Naive thymus-derived CD4-positive, alpha-beta T cell (primary cell): ENCODE results near the gene ZNF615. TPM values are rescaled to one million over a fixed set of nuclear protein-coding genes. Genes with fewer than 3 reads are reported as not detected.

Source experiments
- polyA plus RNA-seq, 2 donors: library from polyadenylated mRNA; unstranded; fragments of 300-500 nt; fragmentation: Illumina TruSeq; gene quantifications; one replicate each; pipeline ENCODE4 v1.2.3, GENCODE V29; 2021
- total RNA-seq, 6 experiments: library from RNA in 5 of 6; stranded (reverse) in 5 of 6; gene quantifications; 1 replicate in 5 of 6; 2 replicates in 1 of 6; pipeline ENCODE4 v1.2.3 and lab custom pipeline; 2021 to 2026

Gene ZNF615
- total and polyA plus RNA-seq, 7 experiments from 2014 or later: 8.7 to 20.9 (median 11.5) TPM

Other genes starting within 250 kb of the ZNF615 start
- gene FPR2, start 247.0 kb downstream of the ZNF615 start, total RNA-seq: 1 to 10 TPM in 1 of 5 experiments, under 1 TPM in 1, not detected in 3; 0.16 to 7.9 TPM
- not detected for gene FPR2, start 247.0 kb downstream of the ZNF615 start, polyA plus RNA-seq
- gene FPR3, start 213.1 kb downstream of the ZNF615 start, total RNA-seq: 1 to 10 TPM in 2 of 5 experiments, under 1 TPM in 2, not detected in 1; 0.13 to 5.1 (median 3.0) TPM
- not detected for gene FPR3, start 213.1 kb downstream of the ZNF615 start, polyA plus RNA-seq
- gene ZNF577, start 120.3 kb downstream of the ZNF615 start, total RNA-seq: 10 to 100 TPM in 3 of 5 experiments, 1 to 10 TPM in 2; 7.7 to 28.5 (median 13.3) TPM
- gene ZNF577, start 120.3 kb downstream of the ZNF615 start, polyA plus RNA-seq: 1 to 10 TPM; 3.7 to 6.5 TPM
- 10 to 100 TPM; 11.1 to 33.4 (median 14.5) TPM for gene ZNF649, start 103.2 kb downstream of the ZNF615 start, total RNA-seq
- 10 to 100 TPM in 1 of 2 donors, 1 to 10 TPM in 1; 9.3 to 14.3 TPM for gene ZNF649, start 103.2 kb downstream of the ZNF615 start, polyA plus RNA-seq
- gene ZNF613, start 80.7 kb downstream of the ZNF615 start, total RNA-seq: 1 to 10 TPM; 1.5 to 9.6 (median 5.2) TPM
- gene ZNF613, start 80.7 kb downstream of the ZNF615 start, polyA plus RNA-seq: 1 to 10 TPM; 3.3 to 8.2 TPM
- gene ZNF350, start 21.4 kb downstream of the ZNF615 start, total RNA-seq: 10 to 100 TPM; 18.1 to 43.7 (median 36.0) TPM
- gene ZNF350, start 21.4 kb downstream of the ZNF615 start, polyA plus RNA-seq: 10 to 100 TPM; 19.9 to 26.8 TPM
- gene ZNF614, start 20.2 kb upstream of the ZNF615 start, total RNA-seq: 10 to 100 TPM in 3 of 5 experiments, 1 to 10 TPM in 2; 5.0 to 14.1 (median 11.1) TPM
- gene ZNF614, start 20.2 kb upstream of the ZNF615 start, polyA plus RNA-seq: 1 to 10 TPM; 5.6 to 7.0 TPM
- 10 to 100 TPM; 13.2 to 25.0 (median 18.1) TPM for gene ZNF432, start 40.6 kb upstream of the ZNF615 start, total RNA-seq
- 1 to 10 TPM; 3.0 to 7.9 TPM for gene ZNF432, start 40.6 kb upstream of the ZNF615 start, polyA plus RNA-seq
- gene ZNF841, start 87.6 kb upstream of the ZNF615 start, total RNA-seq: 10 to 100 TPM; 22.6 to 43.5 (median 27.5) TPM
- 1 to 10 TPM; 3.1 to 3.7 TPM for gene ZNF841, start 87.6 kb upstream of the ZNF615 start, polyA plus RNA-seq
- gene ZNF616, start 131.7 kb upstream of the ZNF615 start, total RNA-seq: 10 to 100 TPM in 2 of 5 experiments, 1 to 10 TPM in 3; 2.8 to 18.5 (median 6.1) TPM
- gene ZNF616, start 131.7 kb upstream of the ZNF615 start, polyA plus RNA-seq: 10 to 100 TPM in 1 of 2 donors, 1 to 10 TPM in 1; 6.5 to 10.8 TPM
- 10 to 100 TPM; 20.1 to 57.5 (median 27.4) TPM for gene ZNF836, start 163.4 kb upstream of the ZNF615 start, total RNA-seq
- 10 to 100 TPM; 10.2 to 21.2 TPM for gene ZNF836, start 163.4 kb upstream of the ZNF615 start, polyA plus RNA-seq
- 100 to 1,000 TPM; 156 to 215 (median 168) TPM for gene PPP2R1A, start 181.8 kb upstream of the ZNF615 start, total RNA-seq
- 100 to 1,000 TPM; 148 to 165 TPM for gene PPP2R1A, start 181.8 kb upstream of the ZNF615 start, polyA plus RNA-seq